ENCODE data around the gene MYO18A.

- TF ChIP-seq CTCF (IDR thresholded peaks at IDR 0.05; ENCODE audit: insufficient read depth, low read depth, low read length) (no peak), EZH2 (IDR thresholded peaks at IDR 0.05; ENCODE audit: insufficient read depth, low read length) (no peak)
Observed at GRCh38 chr17:29094101-29094708, 86.0 kb downstream of the MYO18A start.
